ENCODE results near the gene PRKD1. TPM values are rescaled to one million over a fixed set of nuclear protein-coding genes. Genes with fewer than 3 reads are reported as not detected.

Gene PRKD1
- total RNA-seq, 1 experiment from 2014 or later, result not detected

- no peak for TF ChIP-seq TCF7L2 (IDR thresholded peaks at IDR 0.05; ENCODE audit: borderline replicate concordance, extremely low read depth, insufficient read depth, insufficient read length)
Observed at GRCh38 chr14:29650554-29651269, 276.9 kb downstream of the PRKD1 start (continued).

- Histone ChIP-seq H3K4me3 (replicated peaks in 1 of 2; ENCODE audit: low read depth in 1 of 2, low read length in 2 of 2) (no peak overlapping the region), H3K4me1 (ENCODE audit: control insufficient read depth in 1 of 2, insufficient read depth in 2 of 2, low read length in 2 of 2) (no peaks in the 10 kb centered on the region), H3K9me3 (ENCODE audit: control insufficient read depth in 1 of 2, insufficient read depth in 1 of 2, low read depth in 1 of 2, low read length in 2 of 2) (peaks cover 9 to 28% of the 10 kb centered on the region in 2 experiments; a peak in 2 of 4 replicates), H3K79me2 (ENCODE audit: insufficient read depth, low read length) (no peaks in the 10 kb centered on the region), H3K36me3 (ENCODE audit: control insufficient read depth in 1 of 2, insufficient read depth in 2 of 2, low read length in 2 of 2) (no peaks in the 10 kb centered on the region), H3K27me3 (ENCODE audit: insufficient read depth, low read length) (no peaks in the 10 kb centered on the region), H3K4me2 (ENCODE audit: low read length) (no peak overlapping the region), H2AFZ (ENCODE audit: low read depth, low read length, poor library complexity, severe bottlenecking) (no peak overlapping the region), H4K20me1 (ENCODE audit: insufficient read depth) (no peaks in the 10 kb centered on the region), H3K9ac (ENCODE audit: low read length) (no peak overlapping the region), H3K27ac (ENCODE audit: low read depth, low read length) (no peak overlapping the region), H3K9me2 (ENCODE audit: insufficient read depth) (no peaks in the 10 kb centered on the region)
- no TSS peak for BruUV-seq (replicated peaks)
- no peak for ATAC-seq
- POLR2A ChIA-PET, result no interaction called here
- DNase-seq (ENCODE audit: low read depth, low spot score), result no peak
- CTCF ChIA-PET, result no interaction called here
- no peak for TF ChIP-seq SIN3A (IDR thresholded peaks at IDR 0.05; ENCODE audit: low read depth)
- TF ChIP-seq, protein P1, sequence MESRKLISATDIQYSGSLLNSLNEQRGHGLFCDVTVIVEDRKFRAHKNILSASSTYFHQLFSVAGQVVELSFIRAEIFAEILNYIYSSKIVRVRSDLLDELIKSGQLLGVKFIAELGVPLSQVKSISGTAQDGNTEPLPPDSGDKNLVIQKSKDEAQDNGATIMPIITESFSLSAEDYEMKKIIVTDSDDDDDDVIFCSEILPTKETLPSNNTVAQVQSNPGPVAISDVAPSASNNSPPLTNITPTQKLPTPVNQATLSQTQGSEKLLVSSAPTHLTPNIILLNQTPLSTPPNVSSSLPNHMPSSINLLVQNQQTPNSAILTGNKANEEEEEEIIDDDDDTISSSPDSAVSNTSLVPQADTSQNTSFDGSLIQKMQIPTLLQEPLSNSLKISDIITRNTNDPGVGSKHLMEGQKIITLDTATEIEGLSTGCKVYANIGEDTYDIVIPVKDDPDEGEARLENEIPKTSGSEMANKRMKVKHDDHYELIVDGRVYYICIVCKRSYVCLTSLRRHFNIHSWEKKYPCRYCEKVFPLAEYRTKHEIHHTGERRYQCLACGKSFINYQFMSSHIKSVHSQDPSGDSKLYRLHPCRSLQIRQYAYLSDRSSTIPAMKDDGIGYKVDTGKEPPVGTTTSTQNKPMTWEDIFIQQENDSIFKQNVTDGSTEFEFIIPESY (IDR thresholded peaks at IDR 0.05; ENCODE audit: extremely low read depth, insufficient replicate concordance, low read length), result no peak
- no peak for TF ChIP-seq EGR1 (IDR thresholded peaks at IDR 0.05; ENCODE audit: low read depth)
- TF ChIP-seq ELF1 (IDR thresholded peaks at IDR 0.05; ENCODE audit: borderline replicate concordance, low read depth), result no peak
- TF ChIP-seq ZFX (IDR thresholded peaks at IDR 0.05), result no peak
- TF ChIP-seq REST (IDR thresholded peaks at IDR 0.05; ENCODE audit: low read depth), result no peak
- no peak for TF ChIP-seq ZNF274 (IDR thresholded peaks at IDR 0.05; ENCODE audit: low read depth, low read length)
- TF ChIP-seq CEBPB (IDR thresholded peaks at IDR 0.05; ENCODE audit: low read depth), result no peak
- TF ChIP-seq, protein P2, sequence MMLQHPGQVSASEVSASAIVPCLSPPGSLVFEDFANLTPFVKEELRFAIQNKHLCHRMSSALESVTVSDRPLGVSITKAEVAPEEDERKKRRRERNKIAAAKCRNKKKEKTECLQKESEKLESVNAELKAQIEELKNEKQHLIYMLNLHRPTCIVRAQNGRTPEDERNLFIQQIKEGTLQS (IDR thresholded peaks at IDR 0.05), result no peak
- no peak for TF ChIP-seq YY1 (IDR thresholded peaks at IDR 0.05; ENCODE audit: extremely low read depth, insufficient replicate concordance, low read depth, low read length)
- TF ChIP-seq EZH2 (IDR thresholded peaks at IDR 0.05), result no peak
- no peak for TF ChIP-seq FOSL1 (IDR thresholded peaks at IDR 0.05; ENCODE audit: low read depth)
- no peak for TF ChIP-seq POLR2AphosphoS5 (IDR thresholded peaks at IDR 0.05; ENCODE audit: low read depth, low read length)
- TF ChIP-seq, protein P3, sequence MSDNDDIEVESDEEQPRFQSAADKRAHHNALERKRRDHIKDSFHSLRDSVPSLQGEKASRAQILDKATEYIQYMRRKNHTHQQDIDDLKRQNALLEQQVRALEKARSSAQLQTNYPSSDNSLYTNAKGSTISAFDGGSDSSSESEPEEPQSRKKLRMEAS (IDR thresholded peaks at IDR 0.05), result no peak
- TF ChIP-seq SRF (IDR thresholded peaks at IDR 0.05; ENCODE audit: low read depth), result no peak
- TF ChIP-seq RAD21 (IDR thresholded peaks at IDR 0.05; ENCODE audit: low read depth), result no peak
- no peak for TF ChIP-seq TCF7L2 (IDR thresholded peaks at IDR 0.05; ENCODE audit: borderline replicate concordance, extremely low read depth, insufficient read depth, insufficient read length)
- TF ChIP-seq JUND (IDR thresholded peaks at IDR 0.05), result no peak
- RAD21 ChIA-PET (ENCODE audit: low non-redundant PET in 1 of 2, low total read pairs in 2 of 2, uncharacterized antibody in 2 of 2, unreplicated experiment in 2 of 2), result no interaction called here
- intact Hi-C loops (cut with micrococcal nuclease), result no loop called here
Observed at GRCh38 chr14:29649170-29649569, 278.5 kb downstream of the PRKD1 start.

All from HCT116 (cell line).